LNCAP (cell line): ENCODE measurements around the gene TIAL1.

ENCODE experiments used
- CTCF ChIP-seq: fragments of 450-650 bp; IDR thresholded peaks from 2 replicates; pipeline ENCODE4 v1.5.1; 2017; ENCODE audit warnings: mild to moderate bottlenecking

The TIAL1 gene

GRCh38 chr10:119550827-119551226 is 45.9 kb downstream of the TIAL1 start:
- TF ChIP-seq CTCF: no peak

GRCh38 chr10:119549247-119549999 is 47.3 kb downstream of the TIAL1 start:
- TF ChIP-seq CTCF: no peak

GRCh38 chr10:119546009-119546408 is 50.8 kb downstream of the TIAL1 start:
- no peak for TF ChIP-seq CTCF

- no peak for TF ChIP-seq CTCF
These were observed 51.5 kb downstream of the TIAL1 start for GRCh38 chr10:119545310-119545709.

GRCh38 chr10:119543814-119544642 is 52.7 kb downstream of the TIAL1 start:
- no peak for TF ChIP-seq CTCF

GRCh38 chr10:119542988-119543813 is 53.6 kb downstream of the TIAL1 start:
- TF ChIP-seq CTCF: peak; percentile 55

- no peak for TF ChIP-seq CTCF
These were observed 54.3 kb downstream of the TIAL1 start, which contains the start of gene RGS10 for GRCh38 chr10:119542357-119542987. TSS of gene RGS10 (minus strand) at chr10:119542719. CDS start at chr10:119542638, 81 bp downstream.
